PC-3 (cell line): ENCODE data around the gene REX1BD.

Source experiments
- CTCF ChIP-seq: fragments of 300-600 bp; sonication (generic); conservative IDR thresholded peaks from 2 replicates; pipeline ENCODE4 v1.5.1; 2017; ENCODE audit warnings: antibody characterized with exemption, low read depth, mild to moderate bottlenecking, low read length
- EZH2phosphoT487 ChIP-seq: fragments of 300-600 bp; sonication (generic); IDR thresholded peaks from 2 replicates; pipeline ENCODE4 v1.6.1; 2018; ENCODE audit warnings: mild to moderate bottlenecking, antibody characterized with exemption, low read length, borderline replicate concordance

- TF ChIP-seq CTCF (no peak), EZH2phosphoT487 (no peak)
Observed at GRCh38 chr19:18589380-18590272, 1.0 kb downstream of the REX1BD start.
